Stimulated activated CD8-positive, alpha-beta memory T cell treated with anti-CD3 and anti-CD28 coated beads, Interleukin-7, amount 100 ng/mL, for 48 hours (primary cell): ENCODE data around the gene BMPER.

ENCODE experiments used
- DNase-seq, 2 donors: peaks; one replicate each; pipeline ENCODE4 v3.0.0-alpha.2; 2020; ENCODE audit warnings: low read depth in 1 of 2; ENCODE audit errors: extremely low read depth in 1 of 2

The BMPER gene

DNA sequence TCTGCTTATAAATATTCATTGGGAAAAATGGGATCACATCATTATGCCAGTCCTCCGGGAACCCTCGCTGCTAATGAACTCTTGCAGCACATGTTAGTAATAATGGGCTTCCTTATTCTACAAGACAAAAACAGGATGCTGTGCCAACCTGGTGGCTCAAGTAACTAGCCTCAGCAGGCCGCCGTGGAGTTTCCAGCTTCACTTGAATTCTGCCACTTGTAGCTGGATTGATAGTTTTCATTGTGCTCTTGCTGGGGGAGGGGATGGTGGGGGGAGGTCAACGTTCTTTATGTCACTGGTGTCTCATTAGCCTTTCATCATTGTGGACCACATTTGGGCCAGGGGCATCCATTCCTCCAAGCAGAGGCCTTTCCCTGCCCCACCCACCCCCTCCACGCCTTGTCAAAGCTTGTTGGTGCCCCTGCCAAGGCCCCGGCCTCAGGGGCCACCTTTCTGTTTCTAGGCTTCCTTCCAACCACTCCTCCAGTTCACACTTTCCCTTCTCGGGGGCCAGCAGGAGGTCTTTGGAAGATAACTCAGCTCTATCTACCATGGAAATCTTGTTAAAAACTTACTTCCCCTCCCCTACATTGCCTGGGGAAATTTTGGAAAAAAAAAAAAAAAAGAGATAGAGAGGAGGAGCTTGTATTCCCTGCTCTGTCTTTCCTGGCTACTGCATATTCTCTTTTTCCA is 153.9 kb downstream of the BMPER start:
- DNase-seq, result no peak

DNA sequence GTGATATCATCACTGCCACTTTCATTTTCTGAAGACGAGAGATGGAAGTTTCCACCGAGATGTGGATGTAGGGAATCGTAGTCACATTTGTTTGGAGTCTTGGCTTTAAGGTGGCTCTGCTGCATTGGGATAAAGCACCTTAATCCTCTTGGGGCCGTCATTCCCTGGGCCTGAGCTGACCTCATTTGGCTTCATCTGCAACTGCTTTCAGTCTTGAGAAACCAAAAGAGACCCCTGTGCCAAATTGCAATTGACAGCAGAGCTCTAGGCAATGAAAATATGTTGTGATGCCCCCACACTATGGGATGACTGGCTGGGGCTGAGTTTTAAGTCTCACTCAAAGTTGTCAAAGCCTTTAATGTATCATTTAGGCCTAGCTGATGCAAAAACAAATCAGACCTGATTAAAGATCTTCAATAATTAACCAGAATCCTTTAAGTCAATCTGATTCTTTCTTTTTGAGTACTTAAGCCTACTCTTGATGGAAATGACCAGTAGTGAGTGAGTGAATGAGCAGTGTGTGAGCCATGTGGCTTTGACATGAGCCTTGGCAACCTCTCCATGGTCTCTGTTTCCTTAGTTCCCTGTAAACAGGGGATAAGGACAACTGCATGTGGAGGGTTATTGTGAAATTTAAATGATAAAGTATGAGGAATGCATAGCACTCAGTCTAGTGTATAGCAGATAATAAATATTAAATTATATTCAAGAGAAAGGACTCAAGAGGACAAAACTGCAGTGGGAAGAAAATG is 155.0 kb downstream of the BMPER start:
- DNase-seq, result no peak

DNA sequence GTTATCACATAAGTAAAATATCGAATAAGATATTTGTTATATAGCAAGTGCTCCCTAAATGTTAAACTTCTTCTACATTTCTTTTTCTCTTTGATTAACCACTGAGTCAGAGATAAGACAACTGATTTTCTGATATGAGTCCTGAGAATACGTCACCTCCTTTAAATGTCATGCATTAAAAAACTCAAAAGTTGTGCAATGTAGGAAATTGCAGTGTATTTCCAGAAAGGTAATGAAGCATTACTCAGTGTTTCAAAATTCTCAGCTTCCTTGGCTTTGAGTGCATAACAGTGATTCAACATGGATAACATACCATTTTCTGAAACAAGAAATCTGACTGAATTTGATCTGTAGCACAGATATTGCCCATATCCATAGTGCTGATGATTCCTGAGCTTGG is 155.8 kb downstream of the BMPER start:
- DNase-seq, result no peak

DNA sequence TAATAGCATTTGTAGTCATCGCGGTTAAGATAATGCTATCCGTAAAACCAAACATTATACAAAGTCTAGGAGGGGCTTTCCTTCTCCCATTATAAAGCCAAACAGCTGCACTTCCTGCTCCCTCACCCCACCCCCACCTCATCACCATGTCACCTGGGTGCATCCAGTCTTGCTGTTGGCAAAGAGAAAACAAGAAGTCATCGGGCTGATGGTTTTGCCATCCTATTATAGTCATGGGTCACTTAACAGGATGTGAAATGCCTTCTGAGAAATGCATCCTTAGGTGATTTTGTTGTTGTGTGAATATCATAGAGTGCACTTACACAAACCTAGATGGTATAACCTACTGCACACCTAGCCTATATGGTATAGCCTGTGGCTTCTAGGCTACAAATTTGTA is 157.0 kb downstream of the BMPER start:
- DNase-seq, result no peak

DNA sequence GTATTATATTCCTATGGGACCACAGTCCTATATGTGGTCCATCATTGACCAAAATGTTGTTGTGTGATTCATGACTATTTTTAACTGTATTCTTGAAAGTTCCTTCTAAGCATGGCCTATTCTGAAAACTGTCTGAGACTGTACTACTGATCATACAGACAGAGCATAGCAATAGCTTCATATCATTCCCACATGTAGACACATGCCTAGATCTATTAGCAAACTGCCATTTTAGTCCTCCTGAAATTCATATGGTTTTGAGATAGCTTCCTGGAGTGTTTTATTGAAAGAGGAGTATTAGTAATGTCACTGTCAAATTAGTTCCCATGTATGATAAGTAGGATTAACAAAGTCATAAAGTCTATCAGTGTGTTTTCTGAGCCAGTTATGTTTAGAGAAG is 157.5 kb downstream of the BMPER start:
- no peak for DNase-seq

DNA sequence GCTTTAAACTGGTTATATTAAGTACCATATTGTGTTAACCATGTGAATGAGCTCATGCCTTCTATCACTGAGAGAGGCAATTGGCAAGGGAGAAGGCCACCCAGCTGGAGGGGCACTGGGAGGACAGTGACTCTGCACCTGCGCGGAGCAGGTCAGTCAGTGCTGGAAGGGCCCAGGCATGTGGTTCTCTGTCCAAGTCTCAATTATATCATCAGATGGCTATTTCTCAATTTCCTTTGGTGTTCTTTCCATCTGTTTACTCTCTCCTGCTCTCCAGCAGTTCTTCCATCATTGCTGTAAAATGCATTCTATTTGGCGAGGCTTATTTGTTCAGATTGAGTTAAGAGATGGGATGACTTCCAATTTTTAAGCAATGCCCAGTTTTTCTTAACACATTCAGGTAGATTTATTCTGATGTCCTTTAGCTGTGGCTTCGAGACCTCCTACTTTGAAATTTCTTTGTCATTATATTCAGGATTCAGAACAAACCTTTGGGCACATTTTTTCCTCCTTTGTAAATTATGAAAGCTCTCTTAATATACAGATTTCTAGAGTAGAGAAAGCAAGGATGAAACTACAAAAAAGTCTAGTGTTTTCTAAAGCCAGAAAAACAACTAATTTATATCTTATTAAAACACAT is 159.3 kb downstream of the BMPER start:
- no peak for DNase-seq

DNA sequence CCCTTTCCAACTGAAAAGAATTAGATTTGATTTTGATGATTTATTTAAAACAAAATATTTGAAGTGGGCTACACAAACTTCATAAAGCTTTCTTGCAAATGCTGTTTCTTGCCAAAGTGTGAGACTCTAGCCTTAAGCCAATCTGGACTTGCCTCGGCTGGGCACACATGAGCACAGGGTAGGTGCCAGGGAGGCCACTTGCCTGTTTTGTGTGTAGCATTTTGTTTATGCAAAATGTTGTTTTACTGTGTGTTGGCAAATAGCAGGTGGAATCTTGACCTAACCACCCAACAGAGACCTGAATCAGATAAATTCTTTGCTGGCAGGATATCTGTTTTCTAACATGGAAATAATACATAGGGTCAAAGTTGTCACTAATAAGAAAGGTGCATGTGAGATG is 161.1 kb downstream of the BMPER start:
- no peak for DNase-seq

DNA sequence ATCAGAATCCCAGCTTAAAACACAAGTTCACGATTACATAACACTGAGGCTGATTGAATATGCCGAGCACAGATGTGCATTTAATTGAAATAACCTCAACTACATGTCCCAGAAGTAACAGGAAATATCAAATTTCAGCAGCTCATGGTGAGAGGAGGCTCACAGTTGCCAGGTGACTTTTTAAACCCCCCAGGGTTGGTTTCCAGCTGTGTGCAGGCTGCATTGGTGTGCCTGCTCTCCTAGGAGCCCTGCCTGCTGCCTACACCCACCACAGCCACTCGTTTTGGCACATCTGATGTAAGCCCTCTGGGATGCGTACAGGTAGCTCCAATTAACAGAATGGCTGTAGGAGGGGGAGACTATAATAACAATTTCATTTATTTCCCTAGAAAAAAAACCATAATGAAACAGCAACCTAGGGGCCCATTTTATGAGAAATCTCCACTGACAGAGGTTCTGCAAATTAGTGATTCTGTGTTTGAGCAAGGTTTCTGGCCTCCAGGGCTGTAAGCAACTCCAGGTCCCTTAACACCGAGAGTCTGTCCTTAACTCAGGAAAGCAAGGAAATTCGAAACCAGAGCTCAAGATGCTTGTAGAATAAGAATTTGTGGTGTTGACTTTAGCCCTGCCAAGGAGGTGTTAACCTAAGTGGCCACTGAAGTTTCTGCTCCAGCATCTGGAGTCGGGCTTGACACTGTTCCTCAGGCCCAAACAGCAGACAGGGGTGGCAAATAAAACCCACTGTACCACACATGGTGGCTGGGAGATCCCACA is 161.9 kb downstream of the BMPER start:
- DNase-seq, result no peak

DNA sequence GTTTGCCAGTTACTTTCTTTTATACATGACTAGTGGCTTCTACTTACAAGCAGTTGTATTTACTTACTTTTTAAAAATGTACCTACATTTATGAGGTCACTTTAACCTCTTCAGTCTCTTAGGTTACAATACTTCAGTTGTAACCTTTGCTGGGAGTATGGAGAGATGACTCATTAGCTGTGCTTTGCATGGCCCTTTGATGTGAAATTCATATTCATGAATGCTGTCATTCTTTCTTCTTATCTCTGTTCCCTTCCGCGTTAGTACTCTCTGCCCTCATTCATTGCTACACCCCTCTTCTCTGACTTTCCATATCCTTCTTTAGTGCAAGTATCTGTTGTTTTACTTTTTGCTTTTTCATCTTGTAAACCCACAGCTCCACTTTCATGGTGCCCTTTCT is 164.3 kb downstream of the BMPER start:
- no peak for DNase-seq

DNA sequence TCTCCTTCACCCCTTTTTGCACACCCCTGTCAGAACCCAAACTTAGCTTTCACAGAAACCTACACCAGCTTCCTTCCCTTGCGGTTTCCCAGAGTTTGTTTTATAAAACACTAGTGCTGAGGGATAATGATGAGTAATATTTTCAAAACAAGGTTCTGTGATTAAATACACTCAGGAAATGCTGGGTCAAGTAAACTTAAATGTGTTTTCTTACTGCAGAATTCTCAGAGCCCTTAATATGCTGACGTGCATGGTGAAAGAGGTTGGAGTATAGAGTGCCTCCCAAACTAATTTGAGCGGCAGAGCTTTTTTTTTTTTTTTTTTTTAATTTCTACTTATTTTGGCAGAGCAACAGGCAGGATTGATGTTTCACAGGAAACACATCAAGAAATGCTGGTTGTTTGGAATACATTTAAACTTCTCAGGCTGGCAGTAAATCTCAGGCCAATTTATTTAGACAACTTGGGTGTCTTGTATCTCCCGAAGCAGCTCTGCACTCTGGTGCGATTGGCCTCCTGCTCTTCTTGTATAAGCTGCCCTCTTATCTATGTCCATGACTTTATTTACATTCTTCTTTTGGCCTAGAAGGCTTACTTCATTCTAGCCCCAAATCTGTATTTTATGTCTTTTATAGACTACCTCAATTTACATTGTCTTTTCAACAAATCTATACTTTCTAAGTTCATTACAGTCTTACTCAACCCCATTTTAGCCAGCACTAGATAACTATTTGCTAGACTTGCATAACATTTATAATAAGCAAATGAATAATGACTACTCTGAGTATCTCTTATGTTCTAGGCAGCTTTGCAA is 165.4 kb downstream of the BMPER start:
- DNase-seq, result no peak

DNA sequence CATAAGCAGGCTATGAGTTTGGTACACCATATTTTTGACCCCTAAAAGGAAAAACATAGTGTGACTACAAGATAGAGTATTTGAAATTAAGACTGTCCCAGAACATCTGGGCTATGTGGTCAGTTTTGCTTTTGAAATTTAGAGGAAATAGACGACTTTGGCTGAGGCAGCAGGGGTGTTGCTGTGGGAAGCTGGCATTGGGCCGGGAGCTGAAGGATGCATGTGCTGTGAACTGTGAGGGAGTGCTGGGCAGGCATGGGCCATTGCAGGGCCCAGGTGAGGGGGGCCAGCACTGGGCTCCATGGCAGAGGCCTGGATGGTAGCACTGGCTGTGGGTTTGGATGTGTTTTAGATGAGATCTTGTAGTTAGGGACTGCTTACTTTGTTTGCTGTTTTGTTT is 168.3 kb downstream of the BMPER start:
- no peak for DNase-seq

DNA sequence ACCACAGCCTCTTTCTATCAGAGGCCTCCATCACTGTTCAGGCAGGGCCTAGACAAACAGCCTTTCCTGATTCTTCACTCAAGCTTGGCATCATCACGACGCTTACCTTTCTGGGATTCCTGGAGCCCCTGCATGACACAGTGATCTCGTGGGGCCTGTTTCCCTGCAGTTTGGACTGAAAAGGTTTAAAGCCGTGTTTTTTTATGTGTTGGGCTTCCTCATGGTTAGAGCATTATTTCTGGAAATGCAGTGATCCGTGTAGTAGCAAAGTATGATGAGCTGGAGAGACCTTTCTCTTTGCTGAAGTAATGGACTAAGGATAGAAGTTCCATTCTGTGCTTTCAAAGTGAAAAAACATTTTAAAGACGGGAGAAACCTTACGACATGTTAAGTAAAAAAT is 169.1 kb downstream of the BMPER start:
- no peak for DNase-seq

DNA sequence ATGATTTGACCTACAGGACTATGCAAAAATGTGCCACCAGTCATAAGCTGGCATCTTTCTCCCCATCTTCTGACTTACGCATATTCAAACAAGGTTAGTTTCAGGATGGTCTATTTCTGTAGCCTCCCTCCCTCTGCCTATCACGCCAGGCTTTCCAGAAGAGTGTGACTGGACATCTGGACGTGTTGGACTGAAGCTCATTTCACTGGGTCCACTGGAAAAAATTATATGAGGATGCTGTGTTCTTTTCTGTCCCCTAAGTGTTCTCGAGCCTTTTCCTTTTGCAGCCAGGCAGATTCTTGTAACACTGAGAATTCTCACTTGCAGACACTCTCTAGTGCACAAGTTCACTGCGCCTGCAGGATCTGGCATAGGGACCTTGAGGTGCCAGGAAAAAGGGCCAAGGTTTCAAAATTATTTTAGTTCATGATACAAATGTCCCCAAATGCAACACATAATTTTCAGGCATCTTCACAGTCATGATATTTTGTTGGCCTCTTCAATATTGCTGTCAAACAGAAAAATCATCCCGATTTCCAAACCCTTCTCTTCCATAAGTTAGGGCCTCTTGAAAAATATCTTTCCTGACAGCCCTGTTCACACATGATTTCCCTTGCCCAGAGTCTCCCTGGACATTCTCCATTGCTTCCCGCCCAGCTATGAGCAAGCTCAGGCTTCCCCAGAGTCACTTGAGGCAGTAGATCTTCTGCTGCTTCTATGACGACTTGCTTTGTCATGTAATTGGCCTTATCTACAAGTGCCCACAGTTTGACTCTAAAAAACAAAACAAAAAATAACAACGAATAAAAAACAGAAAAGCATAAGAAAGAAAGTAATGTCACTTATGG is 170.4 kb downstream of the BMPER start:
- no peak for DNase-seq

DNA sequence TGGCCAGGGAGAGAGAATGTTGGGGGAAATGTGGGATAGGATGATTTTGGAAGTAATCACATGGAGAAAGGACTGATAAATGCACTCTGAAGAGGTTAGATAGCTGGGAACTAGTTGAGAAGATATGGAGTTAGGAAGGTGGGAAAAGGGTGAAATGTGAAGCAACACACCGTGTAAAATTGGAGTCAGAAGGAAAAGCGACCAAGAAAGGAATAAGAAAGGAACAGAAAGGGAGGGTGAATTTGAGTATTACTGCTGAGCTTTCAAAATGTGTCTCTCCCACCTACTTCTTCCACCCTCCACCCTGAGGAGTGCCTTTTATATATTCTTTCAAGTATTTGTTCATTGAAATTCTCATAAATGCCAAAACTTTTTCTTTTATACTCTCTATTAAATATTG is 171.8 kb downstream of the BMPER start:
- DNase-seq, result no peak

DNA sequence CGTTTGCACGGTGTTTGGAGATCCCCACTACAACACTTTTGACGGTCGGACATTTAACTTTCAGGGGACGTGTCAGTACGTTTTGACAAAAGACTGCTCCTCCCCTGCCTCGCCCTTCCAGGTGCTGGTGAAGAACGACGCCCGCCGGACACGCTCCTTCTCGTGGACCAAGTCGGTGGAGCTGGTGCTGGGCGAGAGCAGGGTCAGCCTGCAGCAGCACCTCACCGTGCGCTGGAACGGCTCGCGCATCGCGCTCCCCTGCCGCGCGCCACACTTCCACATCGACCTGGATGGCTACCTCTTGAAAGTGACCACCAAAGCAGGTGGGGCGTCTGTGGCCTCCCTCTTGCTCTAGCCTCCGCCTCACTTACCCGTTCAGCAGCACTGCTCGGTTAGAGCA is 173.5 kb downstream of the BMPER start:
- DNase-seq, result no peak

DNA sequence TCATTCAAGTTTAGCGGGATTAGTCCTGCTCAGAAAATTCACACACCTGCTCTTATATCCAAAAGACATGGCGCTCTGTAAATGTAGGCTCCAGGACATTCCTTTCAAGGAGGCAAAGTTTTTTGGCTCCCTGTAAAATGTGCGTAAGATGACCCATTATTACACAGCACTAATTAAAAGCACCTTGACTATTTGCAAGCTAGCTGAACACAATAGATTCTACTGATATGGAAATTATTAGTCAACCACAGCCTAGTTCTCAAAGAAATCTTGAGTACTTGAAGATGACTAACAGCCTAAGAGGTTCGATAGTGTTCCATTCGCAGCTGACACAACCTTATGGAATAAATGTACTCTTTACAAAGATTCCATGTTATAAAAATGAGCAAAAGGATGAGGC is 175.2 kb downstream of the BMPER start:
- no peak for DNase-seq

DNA sequence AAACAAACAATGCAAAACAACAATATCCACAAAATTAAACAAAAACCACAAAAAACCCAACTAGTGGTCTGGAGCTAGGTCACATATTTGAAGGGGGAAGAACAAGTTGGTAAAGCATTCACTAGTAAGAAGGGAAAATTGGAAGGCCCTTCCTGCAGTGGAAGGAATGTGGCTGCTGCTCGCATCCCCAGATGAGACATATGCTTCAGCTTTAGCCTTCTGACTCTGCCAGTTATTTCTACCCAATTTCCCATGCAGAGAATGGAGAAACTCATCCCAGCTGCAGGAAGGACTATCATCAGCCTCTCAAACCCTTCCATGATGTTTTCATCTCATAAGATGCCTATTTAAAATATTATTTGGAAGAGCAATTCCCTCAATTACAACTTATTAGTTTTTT is 176.6 kb downstream of the BMPER start:
- DNase-seq, result no peak

DNA sequence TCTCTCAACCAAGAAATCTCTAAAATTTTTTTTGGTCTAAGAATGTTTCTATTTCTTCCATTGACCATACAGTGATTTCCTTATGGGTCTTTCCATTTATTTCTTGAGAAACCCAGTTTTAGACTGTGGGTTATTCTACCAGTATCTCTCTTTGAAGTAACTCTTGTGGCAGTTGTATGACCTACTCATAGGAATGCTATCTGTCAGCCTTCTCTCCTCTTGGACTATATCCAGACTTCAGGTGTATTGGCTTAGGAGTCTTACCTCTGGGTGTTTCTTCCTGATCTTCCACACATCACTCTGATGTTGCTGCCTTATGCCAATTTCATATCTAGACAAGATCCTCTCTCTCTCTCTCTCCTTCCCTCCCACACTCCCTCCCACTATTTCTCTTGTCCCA is 178.1 kb downstream of the BMPER start:
- no peak for DNase-seq

DNA sequence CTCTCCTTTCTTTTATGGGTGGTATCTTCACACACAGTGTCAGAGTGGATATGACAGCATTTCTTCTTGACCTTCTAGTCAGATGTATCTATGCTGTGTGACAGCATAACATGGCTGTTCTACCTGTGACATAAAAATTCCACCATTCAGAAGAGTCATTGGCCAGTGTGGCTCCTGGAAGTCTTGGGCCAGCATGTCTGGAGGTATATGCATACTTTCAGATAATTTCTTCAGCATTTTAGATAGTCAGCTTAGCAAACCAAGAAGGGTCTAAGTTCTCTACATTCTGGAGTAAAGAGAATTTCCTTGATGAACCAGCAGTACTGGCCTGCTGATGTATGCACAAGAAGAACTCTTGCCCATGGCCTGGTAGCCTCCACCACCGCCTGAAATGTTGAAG is 179.3 kb downstream of the BMPER start:
- no peak for DNase-seq

DNA sequence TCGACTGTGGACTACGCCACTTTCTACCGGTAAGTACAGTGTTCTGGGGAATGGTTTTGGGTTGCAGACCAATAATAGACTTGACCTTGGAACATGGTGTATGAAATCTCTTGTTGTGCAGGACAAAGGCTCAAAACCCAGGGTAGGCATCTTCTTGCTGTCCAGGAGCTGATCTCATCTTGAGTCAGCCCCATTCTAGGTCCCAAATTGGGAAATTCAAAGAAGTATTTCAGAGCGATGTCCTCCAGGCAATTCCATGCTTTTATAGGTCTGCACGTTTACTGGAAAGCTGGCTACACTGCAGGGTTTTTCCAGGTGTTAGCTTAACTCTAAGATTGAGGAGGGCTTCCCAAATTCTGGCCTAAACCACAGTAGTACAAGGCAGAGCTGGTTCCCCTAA is 180.7 kb downstream of the BMPER start:
- no peak for DNase-seq
